ENCODE data around the gene HOXD13. TPM values are rescaled to one million over a fixed set of nuclear protein-coding genes. Genes with fewer than 3 reads are reported as not detected.

HOXD13 gene
- total RNA-seq, 4 donors from 2014 or later = 4.9 TPM; not detected in 3

DNA sequence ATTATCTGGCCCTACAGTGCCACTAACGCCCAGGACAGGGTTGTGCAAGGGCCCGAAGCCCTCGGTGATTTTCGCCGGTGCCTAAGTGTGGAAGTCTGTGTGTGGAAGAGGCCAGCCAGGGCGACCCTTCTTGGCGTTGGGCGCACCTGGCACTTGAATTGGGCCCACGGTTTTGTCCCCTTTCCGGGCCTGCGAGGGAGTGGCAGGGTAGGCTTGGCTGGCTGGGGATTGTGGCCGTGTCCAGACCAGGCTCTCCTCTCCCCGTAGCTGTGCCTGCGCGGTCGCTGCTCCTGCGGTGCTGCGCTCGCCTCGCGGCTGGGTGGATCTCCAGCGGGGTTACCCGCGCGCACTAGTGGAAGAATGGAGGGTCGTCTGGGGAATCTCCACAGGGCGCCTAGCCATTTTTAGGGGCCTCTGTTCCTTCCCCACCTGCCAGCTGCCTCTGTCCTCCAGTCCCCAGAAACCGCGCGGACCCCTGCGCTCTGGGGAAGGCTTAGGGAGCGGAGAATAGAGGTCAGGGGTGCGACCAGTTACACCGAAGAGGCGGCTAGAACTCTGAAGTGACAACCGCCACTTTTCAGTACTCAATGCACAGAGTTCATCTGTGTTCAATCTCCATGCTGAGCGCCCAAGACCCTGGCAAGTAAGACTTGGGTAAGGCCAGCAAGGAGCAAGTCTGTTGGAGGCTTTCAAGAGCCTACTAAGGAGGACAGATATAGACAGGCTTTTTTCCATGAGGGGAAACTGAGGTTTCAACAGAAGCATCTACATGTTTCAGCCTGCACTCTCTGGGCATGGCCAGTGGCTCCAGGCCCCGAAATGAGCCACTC, 24.7 kb upstream of the HOXD13 start:
- intact Hi-C loops (cut with DNase I; ENCODE audit: low total_unique reads) = no loop called here
- peaks cover 0 to 13% of the 10 kb centered on the region in 2 donors for H3K4me1 ChIP-seq
- H3K4me3 ChIP-seq = peak overlapping the region in 1 of 2 donors; percentile 25
- H3K36me3 ChIP-seq = no peaks in the 10 kb centered on the region
- no peak overlapping the region for H3K27ac ChIP-seq
- H3K27me3 ChIP-seq = peaks cover 29 to 82% of the 10 kb centered on the region in 2 donors
- no peak for TF ChIP-seq POLR2A (IDR thresholded peaks at IDR 0.05)
- TF ChIP-seq, protein P1, sequence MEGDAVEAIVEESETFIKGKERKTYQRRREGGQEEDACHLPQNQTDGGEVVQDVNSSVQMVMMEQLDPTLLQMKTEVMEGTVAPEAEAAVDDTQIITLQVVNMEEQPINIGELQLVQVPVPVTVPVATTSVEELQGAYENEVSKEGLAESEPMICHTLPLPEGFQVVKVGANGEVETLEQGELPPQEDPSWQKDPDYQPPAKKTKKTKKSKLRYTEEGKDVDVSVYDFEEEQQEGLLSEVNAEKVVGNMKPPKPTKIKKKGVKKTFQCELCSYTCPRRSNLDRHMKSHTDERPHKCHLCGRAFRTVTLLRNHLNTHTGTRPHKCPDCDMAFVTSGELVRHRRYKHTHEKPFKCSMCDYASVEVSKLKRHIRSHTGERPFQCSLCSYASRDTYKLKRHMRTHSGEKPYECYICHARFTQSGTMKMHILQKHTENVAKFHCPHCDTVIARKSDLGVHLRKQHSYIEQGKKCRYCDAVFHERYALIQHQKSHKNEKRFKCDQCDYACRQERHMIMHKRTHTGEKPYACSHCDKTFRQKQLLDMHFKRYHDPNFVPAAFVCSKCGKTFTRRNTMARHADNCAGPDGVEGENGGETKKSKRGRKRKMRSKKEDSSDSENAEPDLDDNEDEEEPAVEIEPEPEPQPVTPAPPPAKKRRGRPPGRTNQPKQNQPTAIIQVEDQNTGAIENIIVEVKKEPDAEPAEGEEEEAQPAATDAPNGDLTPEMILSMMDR (IDR thresholded peaks at IDR 0.05) = no peak
- DNase-seq = no peak
- no peaks in the 10 kb centered on the region for H3K9me3 ChIP-seq

DNA sequence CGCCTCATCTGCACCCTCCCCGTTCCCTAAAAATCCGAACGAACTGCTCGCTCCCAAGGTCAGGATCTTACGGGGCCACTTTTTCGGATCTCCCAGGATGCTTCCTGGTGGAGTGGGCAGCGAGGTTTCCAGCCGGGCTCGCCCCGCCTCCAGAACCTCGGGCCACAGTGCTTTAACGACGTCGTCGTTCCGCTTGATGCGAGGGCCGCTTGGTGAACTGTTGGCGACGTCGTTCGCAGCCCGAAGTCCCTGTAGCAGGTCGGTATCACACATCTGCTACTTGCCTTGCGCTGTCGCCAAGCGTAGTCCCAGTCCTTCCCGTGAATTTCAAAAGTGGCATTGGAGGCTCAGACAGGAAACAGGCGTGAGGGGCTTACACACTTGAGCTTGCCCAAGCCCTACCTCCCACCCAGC, 24.1 kb upstream of the HOXD13 start:
- TF ChIP-seq, protein P1 (IDR thresholded peaks at IDR 0.05) = no peak
- TF ChIP-seq POLR2A (IDR thresholded peaks at IDR 0.05) = no peak
- DNase-seq = no peak
- Histone ChIP-seq H3K27ac (no peak overlapping the region), H3K4me3 (no peak overlapping the region), H3K4me1 (peaks cover 0 to 13% of the 10 kb centered on the region in 2 donors), H3K27me3 (peaks cover 29 to 82% of the 10 kb centered on the region in 2 donors), H3K9me3 (no peaks in the 10 kb centered on the region), H3K36me3 (no peaks in the 10 kb centered on the region)
- intact Hi-C loops (cut with DNase I; ENCODE audit: low total_unique reads) = no loop called here

DNA sequence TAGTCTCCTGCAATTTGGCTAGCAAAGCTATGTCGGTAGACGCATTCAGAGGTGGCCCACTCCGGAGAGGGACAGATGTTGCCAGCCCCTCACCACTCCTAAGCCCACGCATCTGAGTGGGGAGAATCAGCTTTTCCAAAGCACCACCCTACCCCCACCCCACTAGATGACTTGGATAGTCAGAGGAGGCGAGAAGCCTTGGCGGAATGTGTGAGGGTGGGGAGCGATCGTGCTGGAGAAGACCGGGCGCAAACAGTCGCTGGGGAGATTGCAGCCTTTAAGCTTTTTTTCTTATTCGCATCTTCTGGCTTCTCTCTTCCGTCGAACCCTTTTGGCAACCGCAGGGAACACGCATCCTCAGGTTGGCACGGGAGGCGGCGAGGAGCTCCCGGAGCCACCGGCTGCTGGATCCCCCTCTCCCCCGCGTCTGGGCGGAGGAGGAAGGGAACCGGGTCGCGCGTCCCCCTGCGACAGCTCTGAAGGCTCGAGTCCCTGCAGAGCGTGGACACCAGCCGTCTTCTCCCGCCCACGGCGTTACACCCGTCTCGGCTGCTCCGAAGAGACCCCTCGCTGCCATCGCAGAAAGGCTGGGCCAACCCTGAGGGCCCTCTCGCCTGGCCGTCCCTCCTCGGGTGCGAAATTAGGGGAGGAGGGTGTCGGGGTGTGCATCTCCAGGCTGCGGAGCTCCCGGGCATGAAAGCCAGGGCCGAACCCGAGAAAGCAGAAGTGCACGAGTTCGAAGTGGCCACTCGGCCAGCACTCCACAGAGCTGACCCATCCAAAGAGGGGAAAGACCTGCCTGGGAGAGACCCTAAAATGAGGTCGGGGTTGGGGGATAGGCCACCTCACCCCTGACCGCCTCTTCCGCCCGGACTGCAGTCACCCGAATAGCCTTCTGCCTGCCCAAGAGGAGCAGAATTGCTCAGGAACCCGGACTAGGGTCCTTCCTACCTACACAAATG, 20.9 kb upstream of the HOXD13 start:
- H3K27me3 ChIP-seq = peaks cover 30 to 96% of the 10 kb centered on the region in 2 donors
- H3K4me3 ChIP-seq = no peak overlapping the region
- H3K4me1 ChIP-seq = peaks cover 0 to 13% of the 10 kb centered on the region in 2 donors
- no peak overlapping the region for H3K27ac ChIP-seq
- no peaks in the 10 kb centered on the region for H3K36me3 ChIP-seq
- DNase-seq = no peak
- intact Hi-C loops (cut with DNase I; ENCODE audit: low total_unique reads) = no loop called here
- TF ChIP-seq, protein P1 (IDR thresholded peaks at IDR 0.05) = no peak
- no peak for TF ChIP-seq POLR2A (IDR thresholded peaks at IDR 0.05)
- H3K9me3 ChIP-seq = no peaks in the 10 kb centered on the region

DNA sequence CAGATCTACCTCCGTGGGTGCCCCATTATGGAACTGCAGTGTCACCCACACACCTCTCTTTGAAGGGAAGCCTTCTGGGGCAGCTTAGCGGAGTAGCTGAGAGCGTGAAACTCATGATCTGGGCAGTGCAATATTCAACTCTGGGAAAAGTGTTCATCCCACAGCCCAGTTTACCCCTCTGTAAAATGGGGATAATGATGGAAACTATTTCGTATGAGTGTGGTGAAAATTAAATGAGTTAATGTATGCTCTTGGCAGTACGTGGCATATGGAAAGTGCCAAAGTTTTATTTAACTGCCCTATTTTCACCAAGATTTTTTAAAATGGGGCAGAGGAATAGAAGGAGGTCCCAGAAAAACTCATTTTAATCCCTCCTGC, 20.2 kb upstream of the HOXD13 start:
- TF ChIP-seq, protein P1 (IDR thresholded peaks at IDR 0.05) = no peak
- TF ChIP-seq POLR2A (IDR thresholded peaks at IDR 0.05) = no peak
- intact Hi-C loops (cut with DNase I; ENCODE audit: low total_unique reads) = no loop called here
- no peak for DNase-seq

More for the DNA sequence above, 20.2 kb upstream of the HOXD13 start:
- H3K4me3 ChIP-seq = no peak overlapping the region
- H3K27ac ChIP-seq = no peak overlapping the region
- H3K9me3 ChIP-seq = no peaks in the 10 kb centered on the region
- no peaks in the 10 kb centered on the region for H3K36me3 ChIP-seq
- H3K4me1 ChIP-seq = peaks cover 0 to 9% of the 10 kb centered on the region in 2 donors
- H3K27me3 ChIP-seq = peaks cover 31 to 96% of the 10 kb centered on the region in 2 donors

All from uterus (tissue), 4 donors.